HepG2 (cell line): ENCODE measurements around the gene BPIFB2. TPM values are rescaled to one million over a fixed set of nuclear protein-coding genes. Genes with fewer than 3 reads are reported as not detected.

ENCODE experiments used
- ATAC-seq: fragments of 200-7000 bp; cut with Tn5 transposase; 3 replicates; pipeline ENCODE4 v1.9.1; 2020; ENCODE audit warnings: mild to moderate bottlenecking, moderate library complexity
- BruUV-seq: library from RNA; stranded (reverse); fragments of 400-500 nt; replicated peaks from 2 replicates; lab custom pipeline; 2021; lab: Mats Ljungman, UMichigan
- CTCF ChIA-PET: fragments of 300-600 bp; formaldehyde crosslinking; extraction: SDS; loops from one replicate; lab custom pipeline; 2021; ENCODE audit warnings: low total read pairs, inconsistent platforms, low intra/inter-chr PET ratio; lab: Yijun Ruan, JAX
- POLR2A ChIA-PET: fragments of 350-600 bp; sonication (Branson Sonifier 250); formaldehyde crosslinking; loops from one replicate; lab custom pipeline; 2020; ENCODE audit warnings: antibody characterized with exemption, inconsistent platforms; lab: Yijun Ruan, JAX
- DNase-seq: peaks from one replicate; pipeline ENCODE4 v3.0.0-alpha.2; 2015; ENCODE audit warnings: low spot score
- FAIRE-seq: peaks from 3 replicates; lab custom pipeline; 2011; peaks lifted over from hg19 to GRCh38; lab: Jason Lieb, UNC
- H2AFZ ChIP-seq: one replicate; pipeline ENCODE4 v1.6.1; 2011; ENCODE audit warnings: low read length, inconsistent platforms
- H3K27ac ChIP-seq: fragments of 300-600 bp; 3 replicates; pipeline ENCODE4 v1.8.0; 2011; ENCODE audit warnings: mixed run types, mild to moderate bottlenecking, mixed read lengths, low read length, inconsistent platforms; ENCODE audit not compliant: insufficient read depth; ENCODE audit errors: extremely low read length
- H3K27me3 ChIP-seq, 2 experiments: fragments of 200-600 bp in 1 of 2; 2 replicates in 1 of 2; 3 replicates in 1 of 2; pipeline versions ENCODE4 v1.6.0 to v1.8.0; 2011; ENCODE audit warnings: low read length in 2 of 2, mild to moderate bottlenecking in 2 of 2, moderate library complexity in 2 of 2, inconsistent platforms in 1 of 2; ENCODE audit not compliant: insufficient read depth in 2 of 2, control insufficient read depth in 1 of 2
- H3K36me3 ChIP-seq, 2 experiments: fragments of 200-600 bp in 1 of 2; replicated peaks in 1 of 2; 2 replicates in 1 of 2; 3 replicates in 1 of 2; pipeline versions ENCODE4 v1.5.1 to v1.8.0; 2011; ENCODE audit warnings: low read length in 2 of 2, inconsistent platforms in 1 of 2; ENCODE audit not compliant: insufficient read depth in 2 of 2, control insufficient read depth in 1 of 2
- H3K4me1 ChIP-seq: 2 replicates; pipeline ENCODE4 v1.5.1; 2012; ENCODE audit warnings: low read length, inconsistent platforms; ENCODE audit not compliant: insufficient read depth
- H3K4me2 ChIP-seq: 2 replicates; pipeline ENCODE4 v1.6.0; 2011; ENCODE audit warnings: low read depth, low read length, inconsistent platforms
- H3K4me3 ChIP-seq, 3 experiments: fragments of 200-600 bp in 1 of 3; sonication (generic), shearing (Covaris generic) in 1 of 3; replicated peaks in 1 of 3; 2 replicates each; pipeline ENCODE4 v1.5.1; 2011 to 2016; ENCODE audit warnings: low read length in 3 of 3, inconsistent platforms in 2 of 3, low read depth in 2 of 3, mild to moderate bottlenecking in 2 of 3, control low read depth in 1 of 3, mixed read lengths in 1 of 3; ENCODE audit not compliant: insufficient read depth in 1 of 3
- H3K79me2 ChIP-seq: one replicate; pipeline ENCODE4 v1.6.1; 2011; ENCODE audit warnings: low read length, inconsistent platforms; ENCODE audit not compliant: insufficient read depth
- H3K9ac ChIP-seq: 2 replicates; pipeline ENCODE4 v1.6.0; 2011; ENCODE audit warnings: mild to moderate bottlenecking, low read depth, low read length, inconsistent platforms; ENCODE audit not compliant: insufficient read depth
- H3K9me3 ChIP-seq: 2 replicates; pipeline ENCODE4 v1.5.1; 2012; ENCODE audit warnings: mild to moderate bottlenecking, low read length
- H4K20me1 ChIP-seq: 2 replicates; pipeline ENCODE4 v1.6.0; 2011; ENCODE audit warnings: inconsistent platforms, mild to moderate bottlenecking, low read length, moderate library complexity; ENCODE audit not compliant: insufficient read depth
- EED ChIP-seq: sonication (generic); formaldehyde crosslinking; IDR thresholded peaks from 2 replicates; pipeline ENCODE4 v1.5.0; 2020; ENCODE audit warnings: mild to moderate bottlenecking, missing genetic modification reagents
- HMG20A ChIP-seq: IDR thresholded peaks from 2 replicates; pipeline ENCODE4 v1.6.1; 2016; ENCODE audit warnings: borderline replicate concordance
- HNF4A ChIP-seq: sonication (generic); formaldehyde crosslinking; IDR thresholded peaks from 2 replicates; pipeline ENCODE4 v1.4.0; 2020; ENCODE audit warnings: missing genetic modification reagents
- KDM5A ChIP-seq: fragments of 200-600 bp; sonication (generic); IDR thresholded peaks from 2 replicates; pipeline ENCODE4 v1.7.0; 2018; ENCODE audit warnings: antibody characterized with exemption, mild to moderate bottlenecking, low read length, borderline replicate concordance
- MED8 ChIP-seq: sonication (generic); formaldehyde crosslinking; IDR thresholded peaks from 2 replicates; pipeline ENCODE4 v1.8.1; 2023; ENCODE audit warnings: mild to moderate bottlenecking, missing genetic modification reagents; ENCODE audit not compliant: insufficient replicate concordance
- MXD3 ChIP-seq: IDR thresholded peaks from 2 replicates; pipeline ENCODE4 v1.6.1; 2016; ENCODE audit warnings: mild to moderate bottlenecking, missing biosample characterization, missing genetic modification reagents
- NCOA2 ChIP-seq: sonication (generic); formaldehyde crosslinking; IDR thresholded peaks from 2 replicates; pipeline ENCODE4 v1.8.0; 2022; ENCODE audit warnings: inconsistent platforms
- RFX1 ChIP-seq: fragments of 450-650 bp; IDR thresholded peaks from 2 replicates; pipeline ENCODE4 v1.6.1; 2017
- SSRP1 ChIP-seq: IDR thresholded peaks from 2 replicates; pipeline ENCODE4 v1.6.1; 2016; ENCODE audit warnings: control low read depth
- ZNF317 ChIP-seq: sonication (generic); formaldehyde crosslinking; IDR thresholded peaks from 2 replicates; pipeline ENCODE4 v1.5.0; 2020; ENCODE audit warnings: mild to moderate bottlenecking, missing genetic modification reagents
- ZNF572 ChIP-seq: sonication (generic); formaldehyde crosslinking; IDR thresholded peaks from 2 replicates; pipeline ENCODE4 v1.5.1; 2020; ENCODE audit warnings: mild to moderate bottlenecking, missing genetic modification reagents
- ZNF710 ChIP-seq: sonication (generic); formaldehyde crosslinking; IDR thresholded peaks from 2 replicates; pipeline ENCODE4 v1.5.0; 2020; ENCODE audit warnings: mild to moderate bottlenecking, missing genetic modification reagents, borderline replicate concordance
- ZNF768 ChIP-seq: sonication (generic); formaldehyde crosslinking; IDR thresholded peaks from 2 replicates; pipeline ENCODE4 v1.4.0; 2020; ENCODE audit warnings: missing genetic modification reagents
- ZNF770 ChIP-seq: sonication (generic); formaldehyde crosslinking; IDR thresholded peaks from 2 replicates; pipeline ENCODE4 v1.5.0; 2020; ENCODE audit warnings: mild to moderate bottlenecking, missing genetic modification reagents
- ZNF777 ChIP-seq: sonication (generic); formaldehyde crosslinking; IDR thresholded peaks from 2 replicates; pipeline ENCODE4 v1.4.0; 2020; ENCODE audit warnings: missing genetic modification reagents
- ZNF788 ChIP-seq: sonication (generic); formaldehyde crosslinking; IDR thresholded peaks from 2 replicates; pipeline ENCODE4 v1.5.0; 2020; ENCODE audit warnings: mild to moderate bottlenecking, missing genetic modification reagents, borderline replicate concordance
- ZNF883 ChIP-seq: sonication (generic); formaldehyde crosslinking; IDR thresholded peaks from 2 replicates; pipeline ENCODE4 v1.5.1; 2020; ENCODE audit warnings: mild to moderate bottlenecking, missing genetic modification reagents; ENCODE audit errors: not compliant biosample characterization
- ZSCAN31 ChIP-seq: sonication (generic); formaldehyde crosslinking; IDR thresholded peaks from 2 replicates; pipeline ENCODE4 v1.5.0; 2020; ENCODE audit warnings: low read depth, mild to moderate bottlenecking, missing genetic modification reagents
- WGBS: methylation state at CpG from one replicate; pipeline ENCODE4 v1.1.6; 2017; ENCODE audit warnings: low lambda C conversion rate; 5-methylcytosine and 5-hydroxymethylcytosine counted together
- in situ Hi-C: cut with HindIII; loops from 2 replicates; pipeline ENCODE4 v1.10.0; 2017; ENCODE audit warnings: low pct_unique_long_range_greater_than_20kb; ENCODE audit not compliant: extremely low pct_ligation_motif_present
- intact Hi-C: fragments of 100-400 bp; cut with micrococcal nuclease; formaldehyde crosslinking; loops from one replicate; pipeline ENCODE4 v1.10.0; 2022; ENCODE audit not compliant: unreplicated experiment
- polyA plus RNA-seq, 8 experiments: library from polyadenylated mRNA; depleted of rRNA in 3 of 8; stranded (reverse) in 7 of 8; unstranded in 1 of 8; fragments of >200 nt; fragmentation: Illumina TruSeq in 4 of 8; extraction: Trizol in 4 of 8; gene quantifications; 2 replicates each; pipeline versions ENCODE4 v1.2.1 to v1.2.3, GENCODE V29; 2011 to 2016; ENCODE audit warnings: low read depth in 4 of 8, missing spikeins in 1 of 8, mixed read lengths in 1 of 8; ENCODE audit not compliant: insufficient read depth in 1 of 8
- total RNA-seq, 5 experiments: library from RNA; depleted of rRNA; stranded (reverse); fragments of >200 nt; fragmentation: Illumina TruSeq; extraction: Trizol; gene quantifications; 2 replicates each; pipeline ENCODE4 v1.2.3, GENCODE V29; 2016; ENCODE audit warnings: low read depth in 1 of 5

BPIFB2 gene
- total and polyA plus RNA-seq, 2 of the 13 experiments (the other 11 are each of a cell fraction or from before 2014, with no cell fraction given) = 54.5 to 902 TPM

- TF ChIP-seq ZNF883 (CRISPR knock-in tag) = peak; percentile 49
- 0 out of 2 replicates have a peak, but pooled peaks have one; percentile 15 for TF ChIP-seq ZNF710 (CRISPR knock-in tag)
- TF ChIP-seq, all 625 proteins: peak for 10
These were observed 5.3 kb upstream of the BPIFB2 start (continued) for GRCh38 chr20:33002087-33002808.

GRCh38 chr20:33004141-33004751 lies 3.3 kb upstream of the BPIFB2 start, which contains the start of gene SUN5:
Gene SUN5 (minus strand): TSS chr20:33004433. CDS start chr20:33004340, 93 bp downstream.
- H3K27me3 ChIP-seq = peaks cover 0 to 6% of the 10 kb centered on the region in 2 experiments; a peak in 1 of 5 replicates
- H3K4me2 ChIP-seq = peak within 1 kb of the TSS; percentile 91
- no peak for DNase-seq
- H3K4me1 ChIP-seq = peaks cover 86% of the 10 kb centered on the region
- ChIA-PET CTCF (interaction anchor here (1.7 to 2.3 kb wide), 4 partner anchors 9 to 214 kb away, joined by 4 to 11 read pairs (median 6); no protein-coding TSS in a partner anchor), POLR2A (interaction anchor here (0.7 kb wide), 1 partner anchor 20 kb away, joined by 3 read pairs; no protein-coding TSS in a partner anchor)
- no peaks in the 10 kb centered on the region for H4K20me1 ChIP-seq
- H3K27ac ChIP-seq = no peak within 1 kb of the TSS
- no TSS peak for BruUV-seq
- H2AFZ ChIP-seq = no peak within 1 kb of the TSS
- in situ Hi-C loops (loop anchor here (5.0 kb wide), 1 partner anchor 102 kb away; no protein-coding TSS in a partner anchor), intact Hi-C loops (loop anchor here (10.0 kb wide), 1 partner anchor 209 kb away; no protein-coding TSS in a partner anchor)
- no peak for ATAC-seq
- FAIRE-seq = no peak
- H3K9me3 ChIP-seq = no peaks in the 10 kb centered on the region
- H3K9ac ChIP-seq = no peak within 1 kb of the TSS
- no peak within 1 kb of the TSS; a peak in 1 of 6 replicates for H3K4me3 ChIP-seq
- peaks cover 18% of the 10 kb centered on the region for H3K79me2 ChIP-seq
- no peaks in the 10 kb centered on the region for H3K36me3 ChIP-seq
- 32% methylated on average over 6 of the region's 6 CpGs for WGBS
- 0 out of 2 replicates have a peak, but pooled peaks have one; percentile 25 for TF ChIP-seq ZSCAN31
- 0 out of 2 replicates have a peak, but pooled peaks have one; percentile 49 for TF ChIP-seq MXD3 (CRISPR knock-in tag)
- TF ChIP-seq ZNF770 (CRISPR knock-in tag) = no peak
- TF ChIP-seq KDM5A = no peak
- TF ChIP-seq EED (CRISPR knock-in tag) = peak; percentile 62; the same call in 1 of the 2 replicates
- no peak for TF ChIP-seq HMG20A (CRISPR knock-in tag)
- TF ChIP-seq ZNF317 (CRISPR knock-in tag) = no peak
- 0 out of 2 replicates have a peak, but pooled peaks have one; percentile 4 for TF ChIP-seq ZNF768 (CRISPR knock-in tag)
- 0 out of 2 replicates have a peak, but pooled peaks have one; percentile 41 for TF ChIP-seq ZNF788 (CRISPR knock-in tag)
- TF ChIP-seq HNF4A = no peak
- TF ChIP-seq MED8 = no peak
- TF ChIP-seq ZNF572 (CRISPR knock-in tag) = 0 out of 2 replicates have a peak, but pooled peaks have one; percentile 65
- TF ChIP-seq RFX1 = no peak
- no peak for TF ChIP-seq ZNF777
- no peak for TF ChIP-seq SSRP1
- TF ChIP-seq NCOA2 (CRISPR knock-in tag) = no peak
